ENCODE results near the gene TGFB2. TPM values are rescaled to one million over a fixed set of nuclear protein-coding genes. Genes with fewer than 3 reads are reported as not detected.

The TGFB2 gene
- total and polyA plus RNA-seq, 2 experiments from 2014 or later: 0.31 to 1.4 TPM

DNA sequence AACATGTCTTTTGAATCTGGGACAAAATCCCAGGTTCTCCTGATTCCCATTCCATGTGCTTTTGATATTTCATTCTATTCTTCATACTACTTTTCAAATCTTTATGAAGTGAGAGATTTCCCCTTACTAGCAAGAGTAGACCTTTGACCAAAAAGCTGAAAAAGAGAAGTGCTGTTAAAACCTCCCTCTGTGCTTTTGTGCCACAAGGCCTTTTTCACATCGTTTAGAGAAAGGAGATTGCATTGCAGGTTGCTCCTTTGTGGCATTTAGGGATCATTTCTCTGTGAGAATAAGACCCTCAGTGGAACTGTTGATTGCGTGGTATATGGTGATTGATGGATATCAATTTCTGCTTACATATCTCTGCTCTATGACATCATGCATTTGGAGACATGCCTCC is 148.8 kb downstream of the TGFB2 start:
- ATAC-seq (peak; percentile 38), DNase-seq (ENCODE audit: low spot score) (no peak)
- Histone ChIP-seq H3K4me2 (0 out of 2 replicates have a peak overlapping the region, but pooled peaks have one; percentile 12), H4K20me1 (replicated peaks; ENCODE audit: insufficient read depth) (no peaks in the 10 kb centered on the region), H2AFZ (no peak overlapping the region), H3K79me2 (replicated peaks; ENCODE audit: insufficient read depth) (no peaks in the 10 kb centered on the region), H3K36me3 (ENCODE audit: insufficient read depth) (no peaks in the 10 kb centered on the region), H3K4me1 (ENCODE audit: insufficient read depth) (peaks cover 15% of the 10 kb centered on the region), H3K9me2 (ENCODE audit: insufficient read depth) (peaks cover 9% of the 10 kb centered on the region; the same call in 1 of the 2 replicates), H3K4me3 (no peak overlapping the region), H3K27ac (ENCODE audit: low read depth) (peak overlapping the region; percentile 40; the same call in 1 of the 2 replicates), H3F3A (replicated peaks; ENCODE audit: low read depth) (no peaks in the 10 kb centered on the region), H3K27me3 (ENCODE audit: insufficient read depth) (no peaks in the 10 kb centered on the region)
- Mint-ChIP-seq H3K9me3 (no peaks in the 10 kb centered on the region; the same call in 2 of the 3 replicates), H3K36me3 (ENCODE audit: low read depth) (no peaks in the 10 kb centered on the region), H3K4me1 (peaks cover 32% of the 10 kb centered on the region), H3K27ac (peak overlapping the region; percentile 76; the same call in 1 of the 2 replicates), H3K4me3 (no peak overlapping the region), H3K27me3 (ENCODE audit: insufficient read depth, low read depth, poor library complexity) (peaks cover 1% of the 10 kb centered on the region)
- TF ChIP-seq JUNB (IDR thresholded peaks at IDR 0.05; ENCODE audit: unreplicated experiment): no peak
- no peak for TF ChIP-seq EZH2 (IDR thresholded peaks at IDR 0.05; ENCODE audit: low read depth, unreplicated experiment)
- no peak for TF ChIP-seq CREB1 (CRISPR knock-in tag; IDR thresholded peaks at IDR 0.05; ENCODE audit: low read depth)
- TF ChIP-seq, protein P1, sequence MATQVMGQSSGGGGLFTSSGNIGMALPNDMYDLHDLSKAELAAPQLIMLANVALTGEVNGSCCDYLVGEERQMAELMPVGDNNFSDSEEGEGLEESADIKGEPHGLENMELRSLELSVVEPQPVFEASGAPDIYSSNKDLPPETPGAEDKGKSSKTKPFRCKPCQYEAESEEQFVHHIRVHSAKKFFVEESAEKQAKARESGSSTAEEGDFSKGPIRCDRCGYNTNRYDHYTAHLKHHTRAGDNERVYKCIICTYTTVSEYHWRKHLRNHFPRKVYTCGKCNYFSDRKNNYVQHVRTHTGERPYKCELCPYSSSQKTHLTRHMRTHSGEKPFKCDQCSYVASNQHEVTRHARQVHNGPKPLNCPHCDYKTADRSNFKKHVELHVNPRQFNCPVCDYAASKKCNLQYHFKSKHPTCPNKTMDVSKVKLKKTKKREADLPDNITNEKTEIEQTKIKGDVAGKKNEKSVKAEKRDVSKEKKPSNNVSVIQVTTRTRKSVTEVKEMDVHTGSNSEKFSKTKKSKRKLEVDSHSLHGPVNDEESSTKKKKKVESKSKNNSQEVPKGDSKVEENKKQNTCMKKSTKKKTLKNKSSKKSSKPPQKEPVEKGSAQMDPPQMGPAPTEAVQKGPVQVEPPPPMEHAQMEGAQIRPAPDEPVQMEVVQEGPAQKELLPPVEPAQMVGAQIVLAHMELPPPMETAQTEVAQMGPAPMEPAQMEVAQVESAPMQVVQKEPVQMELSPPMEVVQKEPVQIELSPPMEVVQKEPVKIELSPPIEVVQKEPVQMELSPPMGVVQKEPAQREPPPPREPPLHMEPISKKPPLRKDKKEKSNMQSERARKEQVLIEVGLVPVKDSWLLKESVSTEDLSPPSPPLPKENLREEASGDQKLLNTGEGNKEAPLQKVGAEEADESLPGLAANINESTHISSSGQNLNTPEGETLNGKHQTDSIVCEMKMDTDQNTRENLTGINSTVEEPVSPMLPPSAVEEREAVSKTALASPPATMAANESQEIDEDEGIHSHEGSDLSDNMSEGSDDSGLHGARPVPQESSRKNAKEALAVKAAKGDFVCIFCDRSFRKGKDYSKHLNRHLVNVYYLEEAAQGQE (IDR thresholded peaks at IDR 0.05; ENCODE audit: unreplicated experiment): no peak
- TF ChIP-seq ZNF331 (CRISPR knock-in tag; IDR thresholded peaks at IDR 0.05; ENCODE audit: low read depth): no peak
- no peak for TF ChIP-seq ZNF114 (CRISPR knock-in tag; IDR thresholded peaks at IDR 0.05)
- TF ChIP-seq STAT1 (IDR thresholded peaks at IDR 0.05; ENCODE audit: unreplicated experiment): no peak
- no peak for TF ChIP-seq ZNF462 (CRISPR knock-in tag; IDR thresholded peaks at IDR 0.05)
- no peak for TF ChIP-seq EZH2phosphoT487 (IDR thresholded peaks at IDR 0.05; ENCODE audit: unreplicated experiment)
- TF ChIP-seq POLR2AphosphoS5 (IDR thresholded peaks at IDR 0.05; ENCODE audit: low read depth): no peak
- TF ChIP-seq, protein P2, sequence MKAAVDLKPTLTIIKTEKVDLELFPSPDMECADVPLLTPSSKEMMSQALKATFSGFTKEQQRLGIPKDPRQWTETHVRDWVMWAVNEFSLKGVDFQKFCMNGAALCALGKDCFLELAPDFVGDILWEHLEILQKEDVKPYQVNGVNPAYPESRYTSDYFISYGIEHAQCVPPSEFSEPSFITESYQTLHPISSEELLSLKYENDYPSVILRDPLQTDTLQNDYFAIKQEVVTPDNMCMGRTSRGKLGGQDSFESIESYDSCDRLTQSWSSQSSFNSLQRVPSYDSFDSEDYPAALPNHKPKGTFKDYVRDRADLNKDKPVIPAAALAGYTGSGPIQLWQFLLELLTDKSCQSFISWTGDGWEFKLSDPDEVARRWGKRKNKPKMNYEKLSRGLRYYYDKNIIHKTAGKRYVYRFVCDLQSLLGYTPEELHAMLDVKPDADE (IDR thresholded peaks at IDR 0.05): no peak
- TF ChIP-seq NANOG (IDR thresholded peaks at IDR 0.05; ENCODE audit: borderline replicate concordance): no peak
- TF ChIP-seq, protein P3, sequence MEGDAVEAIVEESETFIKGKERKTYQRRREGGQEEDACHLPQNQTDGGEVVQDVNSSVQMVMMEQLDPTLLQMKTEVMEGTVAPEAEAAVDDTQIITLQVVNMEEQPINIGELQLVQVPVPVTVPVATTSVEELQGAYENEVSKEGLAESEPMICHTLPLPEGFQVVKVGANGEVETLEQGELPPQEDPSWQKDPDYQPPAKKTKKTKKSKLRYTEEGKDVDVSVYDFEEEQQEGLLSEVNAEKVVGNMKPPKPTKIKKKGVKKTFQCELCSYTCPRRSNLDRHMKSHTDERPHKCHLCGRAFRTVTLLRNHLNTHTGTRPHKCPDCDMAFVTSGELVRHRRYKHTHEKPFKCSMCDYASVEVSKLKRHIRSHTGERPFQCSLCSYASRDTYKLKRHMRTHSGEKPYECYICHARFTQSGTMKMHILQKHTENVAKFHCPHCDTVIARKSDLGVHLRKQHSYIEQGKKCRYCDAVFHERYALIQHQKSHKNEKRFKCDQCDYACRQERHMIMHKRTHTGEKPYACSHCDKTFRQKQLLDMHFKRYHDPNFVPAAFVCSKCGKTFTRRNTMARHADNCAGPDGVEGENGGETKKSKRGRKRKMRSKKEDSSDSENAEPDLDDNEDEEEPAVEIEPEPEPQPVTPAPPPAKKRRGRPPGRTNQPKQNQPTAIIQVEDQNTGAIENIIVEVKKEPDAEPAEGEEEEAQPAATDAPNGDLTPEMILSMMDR (conservative IDR thresholded peaks at IDR 0.05; ENCODE audit: low read depth in 2 of 2): no peak

All from GM23338 (cell line).